Endothelial cell of umbilical vein (primary cell): Measurements from ENCODE around the gene GALNT14. TPM values are rescaled to one million over a fixed set of nuclear protein-coding genes. Genes with fewer than 3 reads are reported as not detected.

ENCODE experiments used
- BruUV-seq: library from RNA; stranded (reverse); fragments of 400-500 nt; replicated peaks from 2 replicates; lab custom pipeline; 2021; lab: Mats Ljungman, UMichigan
- CTCF ChIA-PET: fragments of 300-600, 350-600 bp; sonication (Branson Sonifier 250); formaldehyde crosslinking; loops from one replicate; lab custom pipeline; 2021; ENCODE audit warnings: antibody characterized with exemption, inconsistent platforms; lab: Charles Lee
- POLR2A ChIA-PET: fragments of 300-600, 350-600 bp; sonication (Branson Sonifier 250); formaldehyde crosslinking; loops from one replicate; lab custom pipeline; 2021; ENCODE audit warnings: antibody characterized with exemption, inconsistent platforms; lab: Charles Lee
- DNase-seq: peaks from one replicate; pipeline ENCODE4 v3.0.0-alpha.2; 2011; ENCODE audit warnings: low read depth, low spot score
- FAIRE-seq: peaks from 2 replicates; lab custom pipeline; 2011; peaks lifted over from hg19 to GRCh38; lab: Jason Lieb, UNC
- H2AFZ ChIP-seq: 2 replicates; pipeline ENCODE4 v1.6.0; 2012; ENCODE audit warnings: low read depth, low read length, control low read depth, inconsistent platforms
- H3K27ac ChIP-seq: 2 replicates; pipeline ENCODE4 v1.5.1; 2011; ENCODE audit warnings: low read depth, mild to moderate bottlenecking, control low read depth, low read length, moderate library complexity; ENCODE audit not compliant: insufficient read depth
- H3K27me3 ChIP-seq, 2 experiments: 2 replicates each; pipeline versions ENCODE4 v1.6.0 to v1.6.1; 2011; ENCODE audit warnings: low read length in 2 of 2, mixed read lengths in 1 of 2; ENCODE audit not compliant: control insufficient read depth in 2 of 2, insufficient read depth in 2 of 2
- H3K36me3 ChIP-seq, 2 experiments: 2 replicates in 1 of 2; 3 replicates in 1 of 2; pipeline ENCODE4 v1.5.1; 2011; ENCODE audit warnings: low read length in 2 of 2, mild to moderate bottlenecking in 1 of 2, moderate library complexity in 1 of 2; ENCODE audit not compliant: control insufficient read depth in 2 of 2, insufficient read depth in 2 of 2; ENCODE audit errors: extremely low read depth in 1 of 2
- H3K4me1 ChIP-seq: 3 replicates; pipeline ENCODE4 v1.5.1; 2011; ENCODE audit warnings: mild to moderate bottlenecking, low read length; ENCODE audit not compliant: control insufficient read depth, insufficient read depth; ENCODE audit errors: extremely low read depth
- H3K4me2 ChIP-seq: 2 replicates; pipeline ENCODE4 v1.6.1; 2011; ENCODE audit warnings: low read length, control low read depth, mixed read lengths; ENCODE audit not compliant: insufficient read depth
- H3K4me3 ChIP-seq, 3 experiments: fragments of 200-600 bp in 1 of 3; sonication (generic), shearing (Covaris generic) in 1 of 3; replicated peaks in 1 of 3; 2 replicates each; pipeline ENCODE4 v1.5.1; 2011 to 2016; ENCODE audit warnings: control low read depth in 3 of 3, low read length in 3 of 3, mild to moderate bottlenecking in 2 of 3, inconsistent platforms in 1 of 3, low read depth in 1 of 3, moderate library complexity in 1 of 3; ENCODE audit not compliant: insufficient read depth in 1 of 3
- H3K79me2 ChIP-seq: 2 replicates; pipeline ENCODE4 v1.6.0; 2012; ENCODE audit warnings: low read length, inconsistent platforms; ENCODE audit not compliant: control insufficient read depth, insufficient read depth
- H3K9ac ChIP-seq: replicated peaks from 2 replicates; pipeline ENCODE3; 2011; ENCODE audit warnings: low read length, control low read depth; ENCODE audit not compliant: insufficient read depth; ENCODE audit errors: extremely low read depth
- H3K9me1 ChIP-seq: replicated peaks from 3 replicates; pipeline ENCODE4 v1.6.0; 2011; ENCODE audit warnings: mild to moderate bottlenecking, low read length; ENCODE audit not compliant: control insufficient read depth, insufficient read depth; ENCODE audit errors: extremely low read depth
- H3K9me3 ChIP-seq: replicated peaks from 2 replicates; pipeline ENCODE4 v1.5.1; 2012; ENCODE audit warnings: low read length, inconsistent platforms; ENCODE audit not compliant: control insufficient read depth, insufficient read depth
- H4K20me1 ChIP-seq: replicated peaks from 2 replicates; pipeline ENCODE3; 2011; ENCODE audit warnings: mild to moderate bottlenecking, low read length; ENCODE audit not compliant: control insufficient read depth, insufficient read depth; ENCODE audit errors: extremely low read depth
- CTCF ChIP-seq, 2 donors: IDR thresholded peaks; 1 replicate in 1 of 2; 2 replicates in 1 of 2; pipeline ENCODE4 v1.5.1; 2011; ENCODE audit warnings: low read length in 2 of 2, mild to moderate bottlenecking in 2 of 2, moderate library complexity in 2 of 2, control low read depth in 1 of 2, inconsistent platforms in 1 of 2, low read depth in 1 of 2; ENCODE audit not compliant: insufficient read depth in 1 of 2; ENCODE audit errors: extremely low read depth in 1 of 2
- EZH2 ChIP-seq: IDR thresholded peaks from 2 replicates; pipeline ENCODE4 v1.6.1; 2012; ENCODE audit warnings: borderline replicate concordance, low read depth, mild to moderate bottlenecking, moderate library complexity, low read length, inconsistent platforms; ENCODE audit not compliant: severe bottlenecking
- FOS ChIP-seq: IDR thresholded peaks from 2 replicates; pipeline ENCODE4 v1.6.1; 2011; ENCODE audit warnings: mild to moderate bottlenecking, low read length, moderate library complexity, borderline replicate concordance; ENCODE audit not compliant: insufficient read depth
- GATA2 ChIP-seq: IDR thresholded peaks from 2 replicates; pipeline ENCODE4 v1.7.0; 2011; ENCODE audit warnings: low read depth, mild to moderate bottlenecking, moderate library complexity, mixed read lengths, low read length; ENCODE audit not compliant: insufficient read length, insufficient read depth
- JUN ChIP-seq: IDR thresholded peaks from 2 replicates; pipeline ENCODE4 v1.6.1; 2011; ENCODE audit warnings: borderline replicate concordance, low read depth; ENCODE audit not compliant: insufficient read length, insufficient read depth
- MAX ChIP-seq: IDR thresholded peaks from 2 replicates; pipeline ENCODE4 v1.6.1; 2011; ENCODE audit not compliant: insufficient read depth, insufficient read length
- MYC ChIP-seq: IDR thresholded peaks from one replicate; pipeline ENCODE4 v1.6.1; 2011; ENCODE audit warnings: mild to moderate bottlenecking, low read depth, low read length
- POLR2A ChIP-seq: IDR thresholded peaks from 2 replicates; pipeline ENCODE4 v1.6.1; 2012; ENCODE audit warnings: low read depth, mild to moderate bottlenecking, control low read depth, low read length
- POLR2AphosphoS5 ChIP-seq: IDR thresholded peaks from 2 replicates; pipeline ENCODE4 v1.6.1; 2012; ENCODE audit warnings: low read depth, mild to moderate bottlenecking, control low read depth, low read length, moderate library complexity; ENCODE audit not compliant: insufficient read depth
- dilution Hi-C: fragments of 300-500 bp; cut with MboI; formaldehyde crosslinking; loops from one replicate; pipeline ENCODE4 v1.15.0; 2019; ENCODE audit warnings: low sequenced_read_pairs; ENCODE audit not compliant: extremely low pct_ligation_motif_present
- intact Hi-C: fragments of 100-400 bp; cut with micrococcal nuclease; formaldehyde crosslinking; loops from one replicate; pipeline ENCODE4 v1.10.0; 2022
- polyA plus RNA-seq, 4 experiments: library from polyadenylated mRNA; depleted of rRNA in 3 of 4; stranded (reverse) in 3 of 4; unstranded in 1 of 4; fragments of >200 nt; gene quantifications; 2 replicates each; pipeline versions ENCODE4 v1.2.1 to v1.2.3, GENCODE V29; 2011 to 2012; ENCODE audit warnings: missing spikeins in 1 of 4
- total RNA-seq: library from RNA; stranded (reverse); gene quantifications from 2 replicates; pipeline ENCODE4 v1.2.3, GENCODE V29; 2021

Gene GALNT14
- total and polyA plus RNA-seq, 2 donors (not counting 3 experiments of a cell fraction or from before 2014, with no cell fraction given): 0.04 to 0.40 TPM

- FAIRE-seq (no peak), DNase-seq (no peak)
- Histone ChIP-seq H3K27me3 (no peaks in the 10 kb centered on the region), H2AFZ (no peak overlapping the region), H4K20me1 (no peaks in the 10 kb centered on the region), H3K4me1 (no peaks in the 10 kb centered on the region), H3K4me3 (no peak overlapping the region), H3K36me3 (no peaks in the 10 kb centered on the region), H3K27ac (no peak overlapping the region), H3K9me3 (peaks cover 2% of the 10 kb centered on the region), H3K9ac (no peak overlapping the region), H3K4me2 (no peak overlapping the region), H3K9me1 (no peaks in the 10 kb centered on the region), H3K79me2 (no peaks in the 10 kb centered on the region)
- ChIA-PET CTCF (no interaction called here), POLR2A (no interaction called here)
- dilution Hi-C loops: no loop called here
- TF ChIP-seq MYC (no peak), POLR2A (no peak), CTCF (IDR thresholded peaks at IDR 0.05; ENCODE audit: extremely low read depth in 1 of 2, insufficient read depth in 1 of 2, low read depth in 1 of 2, low read length in 2 of 2) (no peak), EZH2 (no peak), GATA2 (no peak), POLR2AphosphoS5 (no peak), JUN (no peak), FOS (no peak), MAX (no peak)
- intact Hi-C loops: no loop called here
- BruUV-seq: no TSS peak
These were observed 154.1 kb downstream of the GALNT14 start for GRCh38 chr2:30984148-30984547.
